IPS-11a (cell line): ENCODE data around the gene PPM1H.
"Not testable (repeated sequence)": the region's sequence is repeated elsewhere in the genome, so short reads cannot be mapped to it uniquely, and the experiment has no call there.

Experiments used
- H3K4me3 ChIP-seq: one replicate; pipeline ENCODE4 v1.5.1; 2013; ENCODE audit warnings: low read depth, low read length, control low read depth

Gene PPM1H

DNA sequence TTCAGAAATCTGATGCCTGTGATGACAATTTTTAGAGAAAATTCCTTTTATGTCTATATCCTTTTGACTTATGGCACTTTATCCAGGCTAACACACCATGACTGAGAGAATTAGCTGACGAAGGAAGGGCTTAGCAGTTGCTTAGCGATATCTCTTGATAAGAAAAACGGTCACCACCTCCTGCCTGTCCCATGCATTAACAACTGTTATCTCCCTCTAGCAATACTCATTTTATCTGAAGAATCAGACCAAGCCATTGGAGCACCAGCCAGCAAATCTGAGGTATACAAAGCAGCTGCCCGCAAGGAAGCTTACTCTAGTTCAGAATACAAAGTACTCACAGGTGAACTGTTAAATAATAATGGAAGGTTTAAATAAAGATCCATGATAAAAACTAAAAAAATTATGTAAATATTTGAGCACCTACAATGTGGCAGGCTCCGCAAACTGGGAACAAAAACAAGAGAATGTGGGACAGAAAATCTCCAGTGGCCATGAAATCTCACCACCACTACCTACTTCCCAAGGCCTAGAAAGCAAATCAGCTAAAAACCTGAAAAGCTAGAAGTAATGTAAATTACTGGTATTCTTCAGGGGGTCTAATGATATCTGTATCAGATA is 24.3 kb downstream of the PPM1H start:
- no peak overlapping the region for H3K4me3 ChIP-seq

GRCh38 chr12:62909340-62909739 is 25.6 kb downstream of the PPM1H start:
- no peak overlapping the region for H3K4me3 ChIP-seq

DNA sequence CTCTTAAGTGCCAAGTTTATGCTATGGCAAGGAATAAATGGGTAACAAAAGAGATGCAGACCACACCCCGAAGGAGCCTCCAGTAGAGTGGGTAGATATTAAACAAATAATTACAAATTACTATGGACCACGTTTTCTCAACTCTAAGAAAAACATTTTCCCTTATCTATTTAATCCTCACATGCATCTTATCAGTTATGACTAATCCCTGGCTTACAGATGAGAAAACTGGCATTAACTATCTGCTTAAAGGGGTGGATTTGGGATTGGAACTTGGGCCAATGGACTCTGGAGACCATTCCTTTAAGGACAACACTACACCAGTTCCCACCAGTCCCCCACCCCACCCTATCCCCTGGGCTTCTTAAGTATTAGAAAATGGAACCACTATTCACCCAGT is 26.3 kb downstream of the PPM1H start:
- no peak overlapping the region for H3K4me3 ChIP-seq

GRCh38 chr12:62907561-62907960 is 27.4 kb downstream of the PPM1H start:
- no peak overlapping the region for H3K4me3 ChIP-seq

DNA sequence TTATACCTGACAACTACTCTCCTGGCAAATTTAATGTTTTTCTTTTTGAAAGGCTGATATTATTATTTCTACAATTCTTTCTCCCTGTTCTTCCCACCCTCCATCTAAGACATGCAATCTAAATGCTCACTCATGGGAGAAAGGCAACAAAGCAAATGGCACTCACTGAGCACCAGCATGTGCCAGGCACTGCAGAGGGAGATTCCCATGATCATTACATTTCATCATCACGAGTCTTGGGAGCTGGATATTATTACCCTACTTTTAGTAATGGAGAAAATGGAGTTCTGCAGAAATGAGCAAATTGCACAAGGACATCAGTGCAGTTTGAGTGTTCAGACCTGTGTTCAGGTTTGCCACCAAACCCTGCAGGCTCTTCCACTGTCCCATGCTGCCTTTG is 27.9 kb downstream of the PPM1H start:
- H3K4me3 ChIP-seq, result no peak overlapping the region

- H3K4me3 ChIP-seq, result no peak overlapping the region
Measured at GRCh38 chr12:62903151-62903550, 31.8 kb downstream of the PPM1H start.

DNA sequence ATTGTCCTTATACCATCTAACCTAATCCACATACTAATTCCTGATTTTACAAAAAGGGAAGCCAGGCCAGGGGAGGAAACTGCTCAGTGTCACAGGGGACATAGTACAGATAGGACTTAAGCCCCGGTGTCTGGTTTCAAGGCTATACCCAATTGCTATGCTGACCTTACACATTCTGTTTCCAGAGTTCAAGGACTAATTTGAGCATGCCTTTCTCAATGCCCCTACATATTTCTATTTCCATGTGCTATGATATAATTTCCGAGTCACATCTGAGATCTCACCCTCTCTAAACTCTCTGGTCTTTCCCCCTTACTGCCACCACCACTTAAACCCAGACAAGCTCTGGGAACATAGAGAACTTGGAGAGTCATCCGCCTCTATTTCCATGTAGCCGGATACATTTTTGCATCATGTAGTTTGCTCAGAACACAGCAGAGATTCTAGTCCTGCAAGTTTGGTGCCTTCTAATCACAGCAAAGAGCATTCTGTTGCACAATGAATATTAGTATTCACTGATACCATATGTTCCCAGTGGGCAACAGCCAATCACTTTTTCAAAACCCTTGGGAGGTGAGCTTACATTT is 34.2 kb downstream of the PPM1H start:
- no peak overlapping the region for H3K4me3 ChIP-seq

DNA sequence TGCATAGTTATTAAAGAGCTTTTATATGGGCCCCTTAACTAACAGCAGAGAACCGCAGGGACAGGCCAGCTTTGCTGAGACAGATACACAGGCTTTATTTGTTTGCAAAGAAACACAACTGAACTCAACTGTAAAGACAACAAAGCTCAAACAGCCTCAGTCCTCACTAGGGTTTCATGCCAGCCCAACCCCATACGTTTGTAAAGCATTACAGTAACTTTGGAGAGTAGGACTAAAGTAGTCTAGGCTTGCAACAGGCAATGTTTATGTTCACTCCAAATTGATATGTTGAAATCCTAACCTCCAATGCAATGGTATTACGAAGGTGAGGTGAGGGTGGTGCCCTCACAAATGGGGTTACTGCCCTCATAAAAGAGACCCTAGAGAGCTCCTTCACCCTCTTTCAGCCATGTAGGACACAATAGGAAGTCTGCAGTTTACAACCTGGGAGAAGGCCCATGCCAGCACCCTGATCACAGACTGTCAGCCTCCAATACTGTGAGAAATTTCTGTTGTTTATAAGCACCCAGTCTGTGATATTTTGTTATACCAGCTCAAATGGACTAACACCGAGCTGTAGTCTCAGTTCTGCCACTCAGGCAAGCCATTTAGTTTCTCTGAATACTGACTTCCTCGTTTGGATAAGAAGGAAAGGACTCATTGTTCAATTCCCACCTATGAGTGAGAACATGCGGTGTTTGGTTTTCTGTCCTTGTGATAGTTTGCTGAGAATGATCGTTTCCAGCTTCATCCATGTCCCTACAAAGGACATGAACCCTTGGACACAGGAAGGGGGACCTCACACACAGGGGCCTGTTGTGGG is 35.2 kb downstream of the PPM1H start:
- no peak overlapping the region for H3K4me3 ChIP-seq

- no peak overlapping the region for H3K4me3 ChIP-seq
Measured at GRCh38 chr12:62898526-62898925, 36.4 kb downstream of the PPM1H start.

GRCh38 chr12:62895351-62895877 is 39.5 kb downstream of the PPM1H start:
- no peak overlapping the region for H3K4me3 ChIP-seq

- no peak overlapping the region for H3K4me3 ChIP-seq
Measured at GRCh38 chr12:62893276-62893675, 41.7 kb downstream of the PPM1H start.

GRCh38 chr12:62891805-62892549 is 43.0 kb downstream of the PPM1H start:
- no peak overlapping the region for H3K4me3 ChIP-seq

- no peak overlapping the region for H3K4me3 ChIP-seq
Measured at GRCh38 chr12:62888454-62889110, 46.4 kb downstream of the PPM1H start.

GRCh38 chr12:62886796-62887195 is 48.2 kb downstream of the PPM1H start:
- H3K4me3 ChIP-seq, result no peak overlapping the region

GRCh38 chr12:62885242-62885641 is 49.7 kb downstream of the PPM1H start:
- H3K4me3 ChIP-seq, result no peak overlapping the region

GRCh38 chr12:62884832-62885231 is 50.1 kb downstream of the PPM1H start:
- H3K4me3 ChIP-seq, result not testable (repeated sequence)

DNA sequence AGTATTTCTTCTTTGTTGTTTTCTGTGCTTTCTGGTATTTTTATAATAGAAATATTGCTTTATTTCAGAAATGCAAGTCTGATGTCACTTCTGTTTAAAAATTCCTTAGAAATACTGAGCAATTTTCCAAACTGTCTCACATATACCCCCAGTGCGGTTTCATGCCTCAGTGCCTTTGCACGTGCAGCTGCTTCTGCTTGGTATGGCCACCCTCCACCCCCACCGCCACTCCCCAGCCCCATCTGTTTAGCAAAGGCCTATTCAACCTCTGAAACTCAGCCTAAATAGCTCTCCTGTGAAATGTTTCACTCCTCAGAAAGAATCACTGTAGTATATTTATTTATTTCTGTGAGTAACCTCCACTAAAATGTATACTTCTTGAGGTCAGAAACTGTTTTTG is 52.3 kb downstream of the PPM1H start:
- H3K4me3 ChIP-seq, result no peak overlapping the region

DNA sequence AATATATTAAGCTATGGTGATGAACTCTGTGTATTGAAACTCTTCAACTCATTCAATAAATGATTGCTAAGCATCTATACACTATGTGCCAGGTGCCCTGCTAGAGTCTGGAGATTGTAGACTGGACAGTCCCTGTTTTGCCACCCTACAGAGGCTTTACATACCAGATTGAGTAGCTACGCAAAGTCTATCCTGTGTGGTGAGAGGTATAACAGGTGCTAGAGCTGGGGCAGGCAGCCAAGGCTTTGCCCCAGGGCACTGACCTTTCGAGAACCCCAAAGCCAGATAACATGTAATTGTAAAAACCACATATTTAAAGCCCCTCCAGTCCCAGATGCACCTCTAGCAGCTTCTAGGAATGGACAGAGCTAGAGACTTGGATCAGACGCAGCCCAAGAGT is 52.8 kb downstream of the PPM1H start:
- H3K4me3 ChIP-seq, result no peak overlapping the region

DNA sequence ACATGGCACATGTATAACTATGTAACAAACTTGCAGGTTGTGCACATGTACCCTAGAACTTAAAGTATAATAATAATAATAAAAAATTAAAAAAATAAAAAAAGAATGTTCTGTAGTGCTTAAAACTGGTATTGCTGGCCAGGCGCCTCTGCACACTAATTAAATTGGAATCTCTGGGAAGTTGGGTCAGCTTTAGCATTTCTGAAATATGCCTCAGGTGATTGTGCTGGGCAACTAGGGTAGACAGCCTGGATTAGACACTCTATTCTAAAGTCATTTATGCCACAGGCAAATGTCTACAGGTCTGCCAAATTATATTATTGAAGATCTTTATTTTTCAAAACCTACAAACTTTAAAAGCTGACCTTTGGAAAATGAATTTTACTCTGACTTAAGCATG is 55.3 kb downstream of the PPM1H start:
- H3K4me3 ChIP-seq, result no peak overlapping the region

DNA sequence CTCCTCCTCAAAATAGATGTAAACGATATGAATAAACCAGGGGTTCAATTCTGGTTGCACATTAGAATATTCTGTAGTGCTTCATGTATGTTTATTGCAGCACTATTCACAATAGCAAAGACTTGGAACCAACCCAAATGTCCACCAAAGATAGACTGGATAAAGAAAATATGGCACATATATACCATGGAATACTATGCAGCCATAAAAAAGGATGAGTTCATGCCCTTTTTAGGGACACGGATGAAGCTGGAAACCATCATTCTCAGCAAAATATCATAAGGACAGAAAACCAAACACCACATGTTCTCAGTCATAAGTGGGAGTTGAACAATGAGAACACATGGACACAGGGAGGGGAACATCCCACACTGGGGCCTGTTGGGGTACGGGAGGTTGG is 55.7 kb downstream of the PPM1H start:
- not testable (repeated sequence) for H3K4me3 ChIP-seq

GRCh38 chr12:62878211-62878610 is 56.7 kb downstream of the PPM1H start:
- no peak overlapping the region for H3K4me3 ChIP-seq
